GM23338 (cell line): Measurements from ENCODE around the gene SLC4A5.

Source experiments
- CREB1 ChIP-seq: fragments of 250-450 bp; sonication (Bioruptor Pico); IDR thresholded peaks from 2 replicates; pipeline ENCODE4 v1.5.0; 2020; ENCODE audit warnings: low read depth, mild to moderate bottlenecking, moderate library complexity
- EZH2 ChIP-seq: fragments of 200-600 bp; sonication (generic); IDR thresholded peaks from one replicate; pipeline ENCODE4 v1.8.0; 2017; ENCODE audit warnings: antibody characterized with exemption, mild to moderate bottlenecking, low read depth; ENCODE audit not compliant: unreplicated experiment
- EZH2phosphoT487 ChIP-seq: fragments of 200-600 bp; sonication (generic); IDR thresholded peaks from one replicate; pipeline ENCODE4 v1.8.1; 2018; ENCODE audit warnings: antibody characterized with exemption; ENCODE audit not compliant: unreplicated experiment
- JUNB ChIP-seq: IDR thresholded peaks from one replicate; pipeline ENCODE4 v1.6.1; 2016; ENCODE audit warnings: antibody characterized with exemption; ENCODE audit not compliant: unreplicated experiment
- POLR2AphosphoS5 ChIP-seq: IDR thresholded peaks from 2 replicates; pipeline ENCODE4 v1.6.1; 2016; ENCODE audit warnings: antibody characterized with exemption, low read depth
- ZNF331 ChIP-seq: fragments of 250-450 bp; sonication (Bioruptor Pico); IDR thresholded peaks from 2 replicates; pipeline ENCODE4 v1.5.0; 2020; ENCODE audit warnings: low read depth, mild to moderate bottlenecking, moderate library complexity
- TF ChIP-seq, protein P1 (sequence below), 2 experiments: fragments of 200-600 bp in 1 of 2; sonication (generic) in 1 of 2; conservative IDR thresholded peaks; 2 replicates each; pipeline versions ENCODE4 v1.5.1 to v1.6.1; 2016 to 2017; ENCODE audit warnings: antibody characterized with exemption in 2 of 2, low read depth in 2 of 2, mild to moderate bottlenecking in 2 of 2, moderate library complexity in 1 of 2
- TF ChIP-seq, protein P2 (sequence below): fragments of 250-450 bp; sonication (Bioruptor Pico); IDR thresholded peaks from 2 replicates; pipeline ENCODE4 v1.5.0; 2020; ENCODE audit warnings: mild to moderate bottlenecking, moderate library complexity
- TF ChIP-seq, protein P3 (sequence below): IDR thresholded peaks from one replicate; pipeline ENCODE4 v1.6.1; 2018; ENCODE audit warnings: antibody characterized with exemption; ENCODE audit not compliant: unreplicated experiment

DNA sequence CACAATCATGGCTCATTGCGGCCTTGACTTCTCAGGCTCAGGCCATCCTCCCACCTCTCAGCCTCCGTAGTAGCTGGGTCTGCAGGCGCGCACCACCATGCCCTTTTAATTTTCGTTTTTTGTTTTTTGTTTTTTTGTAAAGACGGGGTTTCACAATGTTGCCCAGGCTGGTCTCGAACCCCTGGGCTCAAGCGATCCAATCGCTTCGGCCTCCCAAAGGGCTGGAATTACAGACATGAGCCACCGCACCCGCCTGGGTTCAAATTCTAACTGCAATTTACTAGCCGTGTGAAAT lies 49.2 kb upstream of the SLC4A5 start:
- TF ChIP-seq ZNF331 (CRISPR knock-in tag) = no peak
- no peak for TF ChIP-seq CREB1 (CRISPR knock-in tag)
- TF ChIP-seq, protein P1, sequence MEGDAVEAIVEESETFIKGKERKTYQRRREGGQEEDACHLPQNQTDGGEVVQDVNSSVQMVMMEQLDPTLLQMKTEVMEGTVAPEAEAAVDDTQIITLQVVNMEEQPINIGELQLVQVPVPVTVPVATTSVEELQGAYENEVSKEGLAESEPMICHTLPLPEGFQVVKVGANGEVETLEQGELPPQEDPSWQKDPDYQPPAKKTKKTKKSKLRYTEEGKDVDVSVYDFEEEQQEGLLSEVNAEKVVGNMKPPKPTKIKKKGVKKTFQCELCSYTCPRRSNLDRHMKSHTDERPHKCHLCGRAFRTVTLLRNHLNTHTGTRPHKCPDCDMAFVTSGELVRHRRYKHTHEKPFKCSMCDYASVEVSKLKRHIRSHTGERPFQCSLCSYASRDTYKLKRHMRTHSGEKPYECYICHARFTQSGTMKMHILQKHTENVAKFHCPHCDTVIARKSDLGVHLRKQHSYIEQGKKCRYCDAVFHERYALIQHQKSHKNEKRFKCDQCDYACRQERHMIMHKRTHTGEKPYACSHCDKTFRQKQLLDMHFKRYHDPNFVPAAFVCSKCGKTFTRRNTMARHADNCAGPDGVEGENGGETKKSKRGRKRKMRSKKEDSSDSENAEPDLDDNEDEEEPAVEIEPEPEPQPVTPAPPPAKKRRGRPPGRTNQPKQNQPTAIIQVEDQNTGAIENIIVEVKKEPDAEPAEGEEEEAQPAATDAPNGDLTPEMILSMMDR (conservative IDR thresholded peaks at IDR 0.05; ENCODE audit: low read depth in 2 of 2) = no peak
- no peak for TF ChIP-seq POLR2AphosphoS5
- no peak for TF ChIP-seq EZH2phosphoT487
- no peak for TF ChIP-seq EZH2
- TF ChIP-seq JUNB = no peak
- TF ChIP-seq, protein P2, sequence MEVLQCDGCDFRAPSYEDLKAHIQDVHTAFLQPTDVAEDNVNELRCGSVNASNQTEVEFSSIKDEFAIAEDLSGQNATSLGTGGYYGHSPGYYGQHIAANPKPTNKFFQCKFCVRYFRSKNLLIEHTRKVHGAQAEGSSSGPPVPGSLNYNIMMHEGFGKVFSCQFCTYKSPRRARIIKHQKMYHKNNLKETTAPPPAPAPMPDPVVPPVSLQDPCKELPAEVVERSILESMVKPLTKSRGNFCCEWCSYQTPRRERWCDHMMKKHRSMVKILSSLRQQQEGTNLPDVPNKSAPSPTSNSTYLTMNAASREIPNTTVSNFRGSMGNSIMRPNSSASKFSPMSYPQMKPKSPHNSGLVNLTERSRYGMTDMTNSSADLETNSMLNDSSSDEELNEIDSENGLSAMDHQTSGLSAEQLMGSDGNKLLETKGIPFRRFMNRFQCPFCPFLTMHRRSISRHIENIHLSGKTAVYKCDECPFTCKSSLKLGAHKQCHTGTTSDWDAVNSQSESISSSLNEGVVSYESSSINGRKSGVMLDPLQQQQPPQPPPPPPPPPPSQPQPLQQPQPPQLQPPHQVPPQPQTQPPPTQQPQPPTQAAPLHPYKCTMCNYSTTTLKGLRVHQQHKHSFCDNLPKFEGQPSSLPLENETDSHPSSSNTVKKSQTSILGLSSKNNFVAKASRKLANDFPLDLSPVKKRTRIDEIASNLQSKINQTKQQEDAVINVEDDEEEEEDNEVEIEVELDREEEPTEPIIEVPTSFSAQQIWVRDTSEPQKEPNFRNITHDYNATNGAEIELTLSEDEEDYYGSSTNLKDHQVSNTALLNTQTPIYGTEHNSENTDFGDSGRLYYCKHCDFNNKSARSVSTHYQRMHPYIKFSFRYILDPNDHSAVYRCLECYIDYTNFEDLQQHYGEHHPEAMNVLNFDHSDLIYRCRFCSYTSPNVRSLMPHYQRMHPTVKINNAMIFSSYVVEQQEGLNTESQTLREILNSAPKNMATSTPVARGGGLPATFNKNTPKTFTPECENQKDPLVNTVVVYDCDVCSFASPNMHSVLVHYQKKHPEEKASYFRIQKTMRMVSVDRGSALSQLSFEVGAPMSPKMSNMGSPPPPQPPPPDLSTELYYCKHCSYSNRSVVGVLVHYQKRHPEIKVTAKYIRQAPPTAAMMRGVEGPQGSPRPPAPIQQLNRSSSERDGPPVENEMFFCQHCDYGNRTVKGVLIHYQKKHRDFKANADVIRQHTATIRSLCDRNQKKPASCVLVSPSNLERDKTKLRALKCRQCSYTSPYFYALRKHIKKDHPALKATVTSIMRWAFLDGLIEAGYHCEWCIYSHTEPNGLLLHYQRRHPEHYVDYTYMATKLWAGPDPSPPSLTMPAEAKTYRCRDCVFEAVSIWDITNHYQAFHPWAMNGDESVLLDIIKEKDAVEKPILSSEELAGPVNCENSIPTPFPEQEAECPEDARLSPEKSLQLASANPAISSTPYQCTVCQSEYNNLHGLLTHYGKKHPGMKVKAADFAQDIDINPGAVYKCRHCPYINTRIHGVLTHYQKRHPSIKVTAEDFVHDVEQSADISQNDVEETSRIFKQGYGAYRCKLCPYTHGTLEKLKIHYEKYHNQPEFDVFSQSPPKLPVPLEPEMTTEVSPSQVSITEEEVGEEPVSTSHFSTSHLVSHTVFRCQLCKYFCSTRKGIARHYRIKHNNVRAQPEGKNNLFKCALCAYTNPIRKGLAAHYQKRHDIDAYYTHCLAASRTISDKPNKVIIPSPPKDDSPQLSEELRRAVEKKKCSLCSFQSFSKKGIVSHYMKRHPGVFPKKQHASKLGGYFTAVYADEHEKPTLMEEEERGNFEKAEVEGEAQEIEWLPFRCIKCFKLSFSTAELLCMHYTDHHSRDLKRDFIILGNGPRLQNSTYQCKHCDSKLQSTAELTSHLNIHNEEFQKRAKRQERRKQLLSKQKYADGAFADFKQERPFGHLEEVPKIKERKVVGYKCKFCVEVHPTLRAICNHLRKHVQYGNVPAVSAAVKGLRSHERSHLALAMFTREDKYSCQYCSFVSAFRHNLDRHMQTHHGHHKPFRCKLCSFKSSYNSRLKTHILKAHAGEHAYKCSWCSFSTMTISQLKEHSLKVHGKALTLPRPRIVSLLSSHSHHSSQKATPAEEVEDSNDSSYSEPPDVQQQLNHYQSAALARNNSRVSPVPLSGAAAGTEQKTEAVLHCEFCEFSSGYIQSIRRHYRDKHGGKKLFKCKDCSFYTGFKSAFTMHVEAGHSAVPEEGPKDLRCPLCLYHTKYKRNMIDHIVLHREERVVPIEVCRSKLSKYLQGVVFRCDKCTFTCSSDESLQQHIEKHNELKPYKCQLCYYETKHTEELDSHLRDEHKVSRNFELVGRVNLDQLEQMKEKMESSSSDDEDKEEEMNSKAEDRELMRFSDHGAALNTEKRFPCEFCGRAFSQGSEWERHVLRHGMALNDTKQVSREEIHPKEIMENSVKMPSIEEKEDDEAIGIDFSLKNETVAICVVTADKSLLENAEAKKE (CRISPR knock-in tag) = no peak
- TF ChIP-seq, protein P3, sequence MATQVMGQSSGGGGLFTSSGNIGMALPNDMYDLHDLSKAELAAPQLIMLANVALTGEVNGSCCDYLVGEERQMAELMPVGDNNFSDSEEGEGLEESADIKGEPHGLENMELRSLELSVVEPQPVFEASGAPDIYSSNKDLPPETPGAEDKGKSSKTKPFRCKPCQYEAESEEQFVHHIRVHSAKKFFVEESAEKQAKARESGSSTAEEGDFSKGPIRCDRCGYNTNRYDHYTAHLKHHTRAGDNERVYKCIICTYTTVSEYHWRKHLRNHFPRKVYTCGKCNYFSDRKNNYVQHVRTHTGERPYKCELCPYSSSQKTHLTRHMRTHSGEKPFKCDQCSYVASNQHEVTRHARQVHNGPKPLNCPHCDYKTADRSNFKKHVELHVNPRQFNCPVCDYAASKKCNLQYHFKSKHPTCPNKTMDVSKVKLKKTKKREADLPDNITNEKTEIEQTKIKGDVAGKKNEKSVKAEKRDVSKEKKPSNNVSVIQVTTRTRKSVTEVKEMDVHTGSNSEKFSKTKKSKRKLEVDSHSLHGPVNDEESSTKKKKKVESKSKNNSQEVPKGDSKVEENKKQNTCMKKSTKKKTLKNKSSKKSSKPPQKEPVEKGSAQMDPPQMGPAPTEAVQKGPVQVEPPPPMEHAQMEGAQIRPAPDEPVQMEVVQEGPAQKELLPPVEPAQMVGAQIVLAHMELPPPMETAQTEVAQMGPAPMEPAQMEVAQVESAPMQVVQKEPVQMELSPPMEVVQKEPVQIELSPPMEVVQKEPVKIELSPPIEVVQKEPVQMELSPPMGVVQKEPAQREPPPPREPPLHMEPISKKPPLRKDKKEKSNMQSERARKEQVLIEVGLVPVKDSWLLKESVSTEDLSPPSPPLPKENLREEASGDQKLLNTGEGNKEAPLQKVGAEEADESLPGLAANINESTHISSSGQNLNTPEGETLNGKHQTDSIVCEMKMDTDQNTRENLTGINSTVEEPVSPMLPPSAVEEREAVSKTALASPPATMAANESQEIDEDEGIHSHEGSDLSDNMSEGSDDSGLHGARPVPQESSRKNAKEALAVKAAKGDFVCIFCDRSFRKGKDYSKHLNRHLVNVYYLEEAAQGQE = no peak
